ENCODE measurements around the gene WDFY4. TPM values are rescaled to one million over a fixed set of nuclear protein-coding genes. Genes with fewer than 3 reads are reported as not detected.
A peak's percentile ranks its signal among the peaks of the same experiment; 100 is the strongest.

WDFY4 gene
- polyA plus RNA-seq, 2 of the 4 experiments (the other 2 are of a cell fraction): not detected

GRCh38 chr10:48745662-48746245, 61.1 kb downstream of the WDFY4 start:
- no peak overlapping the region for H3K4me2 ChIP-seq
- no peaks in the 10 kb centered on the region for H3K9me3 ChIP-seq
- CTCF ChIA-PET: no interaction called here
- H3K27ac ChIP-seq: no peak overlapping the region
- DNase-seq (ENCODE audit: low read depth in 1 of 2, low spot score in 1 of 2) (no peak), ATAC-seq (peak; percentile 47 to 70; a peak in 2 of 6 replicates), FAIRE-seq (no peak)
- TF ChIP-seq EHMT2 (IDR thresholded peaks at IDR 0.05; ENCODE audit: low read depth): no peak
- no peak for TF ChIP-seq EHF (CRISPR knock-in tag; IDR thresholded peaks at IDR 0.05)
- no peak for TF ChIP-seq SMC3 (IDR thresholded peaks at IDR 0.05)
- TF ChIP-seq GATA3 (IDR thresholded peaks at IDR 0.05; ENCODE audit: borderline replicate concordance): no peak
- TF ChIP-seq RAD21 (conservative IDR thresholded peaks at IDR 0.05 in 1 of 2, IDR thresholded peaks at IDR 0.05 in 1 of 2): peak in 1 of 2 experiments; percentile 28; a peak in 1 of 5 replicates
- no peaks in the 10 kb centered on the region for H3K4me1 ChIP-seq
- H3K4me3 ChIP-seq: no peak overlapping the region
- 75% methylated on average over 27 of the region's 27 CpGs for WGBS (ENCODE audit: missing lambda C conversion rate)
- POLR2A ChIA-PET: no interaction called here

DNA sequence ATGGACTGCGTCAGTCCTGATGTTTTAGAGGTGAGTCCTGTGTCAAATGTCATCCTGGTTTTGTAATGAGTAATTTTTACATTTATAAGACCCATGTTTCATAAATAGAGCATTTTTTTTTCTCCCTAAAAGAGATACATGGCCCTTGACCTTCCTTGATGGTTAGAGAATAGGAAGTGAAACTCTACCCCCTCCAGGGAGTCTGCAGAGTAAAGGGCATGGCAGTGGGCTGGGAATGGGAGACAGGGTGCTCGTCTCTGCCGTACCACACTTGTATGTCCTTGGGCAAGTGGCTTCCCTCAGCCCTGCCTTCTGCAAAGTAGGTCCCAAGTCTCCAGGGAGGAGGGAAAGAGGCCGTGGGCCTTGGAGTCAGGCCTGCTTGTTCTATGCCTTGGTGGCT, 63.9 kb downstream of the WDFY4 start:
- FAIRE-seq (no peak), ATAC-seq (no peak), DNase-seq (ENCODE audit: low read depth in 1 of 2, low spot score in 1 of 2) (no peak)
- TF ChIP-seq RAD21 (conservative IDR thresholded peaks at IDR 0.05 in 1 of 2, IDR thresholded peaks at IDR 0.05 in 1 of 2): no peak
- TF ChIP-seq FOXS1 (CRISPR knock-in tag; IDR thresholded peaks at IDR 0.05): no peak
- TF ChIP-seq FOSB (CRISPR knock-in tag; IDR thresholded peaks at IDR 0.05): no peak
- TF ChIP-seq HOXB13 (CRISPR knock-in tag; IDR thresholded peaks at IDR 0.05; ENCODE audit: low read depth): no peak
- ChIA-PET CTCF (no interaction called here), POLR2A (no interaction called here)
- 32% methylated on average over 4 of the region's 4 CpGs for WGBS (ENCODE audit: missing lambda C conversion rate)
- no peak overlapping the region for H3K27ac ChIP-seq
- H3K4me2 ChIP-seq: no peak overlapping the region
- H3K9me3 ChIP-seq: no peaks in the 10 kb centered on the region
- H3K4me3 ChIP-seq: no peak overlapping the region
- H3K4me1 ChIP-seq: no peaks in the 10 kb centered on the region

- no peaks in the 10 kb centered on the region for H3K9me3 ChIP-seq
- ChIA-PET POLR2A (no interaction called here), CTCF (no interaction called here)
- H3K27ac ChIP-seq: no peak overlapping the region
- H3K4me2 ChIP-seq: no peak overlapping the region
- no peak for ATAC-seq
- no peak for DNase-seq (ENCODE audit: low read depth in 1 of 2, low spot score in 1 of 2)
- 46% methylated on average over 1 of the region's 1 CpG for WGBS (ENCODE audit: missing lambda C conversion rate)
- no peaks in the 10 kb centered on the region for H3K4me1 ChIP-seq
- FAIRE-seq: no peak
- no peak overlapping the region for H3K4me3 ChIP-seq
- TF ChIP-seq RNF2 (IDR thresholded peaks at IDR 0.05; ENCODE audit: borderline replicate concordance, low read depth): no peak
- TF ChIP-seq ZC3H11A (IDR thresholded peaks at IDR 0.05): no peak
- TF ChIP-seq SREBF2 (IDR thresholded peaks at IDR 0.05): no peak
- no peak for TF ChIP-seq MAX (IDR thresholded peaks at IDR 0.05)
- TF ChIP-seq RAD21 (conservative IDR thresholded peaks at IDR 0.05 in 1 of 2, IDR thresholded peaks at IDR 0.05 in 1 of 2): no peak
- no peak for TF ChIP-seq HOXB13 (CRISPR knock-in tag; IDR thresholded peaks at IDR 0.05; ENCODE audit: low read depth)
- TF ChIP-seq CBX8 (IDR thresholded peaks at IDR 0.05): no peak
- TF ChIP-seq FOSB (CRISPR knock-in tag; IDR thresholded peaks at IDR 0.05): no peak
- no peak for TF ChIP-seq HES2 (IDR thresholded peaks at IDR 0.05)
- TF ChIP-seq, protein P1, sequence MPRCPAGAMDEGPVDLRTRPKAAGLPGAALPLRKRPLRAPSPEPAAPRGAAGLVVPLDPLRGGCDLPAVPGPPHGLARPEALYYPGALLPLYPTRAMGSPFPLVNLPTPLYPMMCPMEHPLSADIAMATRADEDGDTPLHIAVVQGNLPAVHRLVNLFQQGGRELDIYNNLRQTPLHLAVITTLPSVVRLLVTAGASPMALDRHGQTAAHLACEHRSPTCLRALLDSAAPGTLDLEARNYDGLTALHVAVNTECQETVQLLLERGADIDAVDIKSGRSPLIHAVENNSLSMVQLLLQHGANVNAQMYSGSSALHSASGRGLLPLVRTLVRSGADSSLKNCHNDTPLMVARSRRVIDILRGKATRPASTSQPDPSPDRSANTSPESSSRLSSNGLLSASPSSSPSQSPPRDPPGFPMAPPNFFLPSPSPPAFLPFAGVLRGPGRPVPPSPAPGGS (IDR thresholded peaks at IDR 0.05): no peak
- TF ChIP-seq, protein P2, sequence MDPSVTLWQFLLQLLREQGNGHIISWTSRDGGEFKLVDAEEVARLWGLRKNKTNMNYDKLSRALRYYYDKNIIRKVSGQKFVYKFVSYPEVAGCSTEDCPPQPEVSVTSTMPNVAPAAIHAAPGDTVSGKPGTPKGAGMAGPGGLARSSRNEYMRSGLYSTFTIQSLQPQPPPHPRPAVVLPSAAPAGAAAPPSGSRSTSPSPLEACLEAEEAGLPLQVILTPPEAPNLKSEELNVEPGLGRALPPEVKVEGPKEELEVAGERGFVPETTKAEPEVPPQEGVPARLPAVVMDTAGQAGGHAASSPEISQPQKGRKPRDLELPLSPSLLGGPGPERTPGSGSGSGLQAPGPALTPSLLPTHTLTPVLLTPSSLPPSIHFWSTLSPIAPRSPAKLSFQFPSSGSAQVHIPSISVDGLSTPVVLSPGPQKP (IDR thresholded peaks at IDR 0.05; ENCODE audit: low read depth, low read length): no peak
Measured at GRCh38 chr10:48749254-48749787, 64.6 kb downstream of the WDFY4 start.

- no peak for DNase-seq (ENCODE audit: low read depth in 1 of 2, low spot score in 1 of 2)
- FAIRE-seq: no peak
- 10% methylated on average over 1 of the region's 1 CpG for WGBS (ENCODE audit: missing lambda C conversion rate)
- TF ChIP-seq HES2 (IDR thresholded peaks at IDR 0.05) (no peak), RCOR1 (IDR thresholded peaks at IDR 0.05; ENCODE audit: low read depth, low read length) (no peak), CBX8 (IDR thresholded peaks at IDR 0.05) (no peak), FOSL2 (IDR thresholded peaks at IDR 0.05) (no peak), FOSL2 (CRISPR knock-in tag; IDR thresholded peaks at IDR 0.05) (no peak), KDM1A (IDR thresholded peaks at IDR 0.05; ENCODE audit: low read depth) (no peak), ZNF302 (CRISPR knock-in tag; IDR thresholded peaks at IDR 0.05) (no peak), MAX (IDR thresholded peaks at IDR 0.05) (no peak), EP300 (IDR thresholded peaks at IDR 0.05) (no peak)
- CTCF ChIA-PET: no interaction called here
- H3K4me1 ChIP-seq: no peaks in the 10 kb centered on the region
- ATAC-seq: no peak
- H3K4me2 ChIP-seq: no peak overlapping the region
- H3K9me3 ChIP-seq: no peaks in the 10 kb centered on the region
- POLR2A ChIA-PET: no interaction called here
- no peak overlapping the region for H3K27ac ChIP-seq
- H3K4me3 ChIP-seq: no peak overlapping the region
Measured at GRCh38 chr10:48750019-48750418, 65.3 kb downstream of the WDFY4 start.
